Stimulated activated CD8-positive, alpha-beta memory T cell treated with anti-CD3 and anti-CD28 coated beads, Interleukin-4, amount 100 ng/mL, for 1 hour (primary cell): Measurements from ENCODE around the gene RBP2.

Experiments used
- DNase-seq, 2 donors: peaks; one replicate each; pipeline ENCODE4 v3.0.0-alpha.2; 2020; ENCODE audit warnings: low read depth in 2 of 2, low spot score in 1 of 2

RBP2 gene

DNA sequence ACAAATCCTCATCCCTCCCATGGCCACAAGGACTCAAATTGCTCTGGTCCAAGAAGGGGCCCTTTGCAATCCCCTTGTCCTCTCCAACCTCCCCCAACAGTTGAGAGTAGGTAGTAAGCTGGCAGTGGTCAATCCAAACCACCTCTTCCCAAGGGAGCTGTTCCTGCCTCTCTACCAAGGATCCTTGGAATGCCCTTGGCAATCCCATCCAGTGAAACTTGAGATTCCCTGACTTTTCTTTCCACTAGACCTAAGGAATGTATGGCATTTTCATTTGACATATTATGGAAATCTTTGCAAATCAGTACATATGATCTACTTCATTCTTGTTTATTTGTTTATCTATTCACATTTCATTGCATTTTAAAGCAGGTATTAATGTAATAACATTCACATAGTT lies 4.8 kb upstream of the RBP2 start:
- DNase-seq, result no peak

DNA sequence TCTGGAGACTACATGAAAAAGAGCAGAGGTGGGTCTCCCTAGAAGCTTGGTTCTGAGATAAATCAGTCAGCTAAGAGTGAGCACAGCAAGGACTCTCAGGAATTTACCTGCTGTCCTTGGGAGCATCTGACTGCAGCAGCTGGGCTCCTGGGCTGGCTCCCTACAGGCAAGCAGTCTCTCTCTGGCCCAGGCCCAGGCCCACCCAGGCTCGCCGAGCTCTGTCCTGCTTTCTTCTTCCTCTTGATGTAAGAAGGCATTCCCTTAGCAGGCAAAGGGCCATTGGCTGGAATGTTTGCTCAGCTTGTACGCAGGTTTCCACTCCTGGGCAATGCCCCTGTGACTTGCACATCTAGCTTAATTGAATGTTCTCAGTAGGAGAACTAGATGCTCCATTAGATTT lies 4.3 kb upstream of the RBP2 start:
- DNase-seq, result no peak

GRCh38 chr3:139477710-139478640 lies 1.7 kb upstream of the RBP2 start:
- no peak for DNase-seq

GRCh38 chr3:139473155-139473771 lies 3.1 kb downstream of the RBP2 start:
- DNase-seq, result no peak

- DNase-seq, result no peak
Observed at GRCh38 chr3:139472380-139473010, 3.8 kb downstream of the RBP2 start.

GRCh38 chr3:139470199-139470598 lies 6.1 kb downstream of the RBP2 start:
- no peak for DNase-seq

DNA sequence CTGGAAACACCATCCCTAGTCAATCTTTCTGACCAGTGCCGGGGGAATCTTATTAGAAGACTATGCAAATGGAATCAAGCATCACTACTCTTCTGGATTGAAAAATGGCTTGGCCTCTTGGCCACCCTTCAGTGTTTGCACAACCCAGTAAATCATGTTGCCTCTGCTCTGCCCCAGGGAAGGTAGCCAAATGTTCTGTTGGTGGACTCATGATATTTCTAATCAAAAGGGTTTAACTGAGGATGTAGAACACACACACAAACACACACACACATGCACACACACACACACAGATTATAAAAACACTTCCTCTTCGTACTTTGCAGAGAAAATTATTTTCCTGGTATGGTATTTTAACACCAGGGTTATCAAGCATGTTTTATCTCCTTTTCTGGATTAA lies 7.9 kb downstream of the RBP2 start:
- DNase-seq, result no peak

GRCh38 chr3:139466360-139466759 lies 10.0 kb downstream of the RBP2 start:
- DNase-seq, result no peak

- no peak for DNase-seq
Observed at GRCh38 chr3:139465636-139466035, 10.7 kb downstream of the RBP2 start.

- DNase-seq, result no peak
Observed at GRCh38 chr3:139463466-139463865, 12.8 kb downstream of the RBP2 start.

DNA sequence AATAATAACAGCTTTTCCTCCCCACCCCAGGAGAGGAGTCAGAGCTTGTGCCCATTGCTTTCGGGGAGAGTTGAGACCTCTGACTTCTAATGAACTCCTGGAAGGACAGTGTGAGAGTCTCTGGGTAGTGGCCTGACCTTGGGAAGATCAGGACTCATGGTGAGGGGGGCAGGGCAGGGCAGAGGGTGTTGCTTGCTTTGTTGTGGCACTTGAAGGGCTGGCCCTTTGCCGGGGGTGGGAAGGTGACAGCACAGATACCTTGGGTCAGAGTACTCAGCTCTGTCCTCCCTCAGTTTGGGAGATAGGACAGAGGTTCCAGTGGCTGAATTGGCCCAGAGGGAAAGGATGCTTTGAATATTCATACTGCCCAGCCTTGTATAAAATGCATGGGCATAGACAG lies 15.8 kb downstream of the RBP2 start:
- no peak for DNase-seq

- no peak for DNase-seq
Observed at GRCh38 chr3:139460076-139460475, 16.2 kb downstream of the RBP2 start.

DNA sequence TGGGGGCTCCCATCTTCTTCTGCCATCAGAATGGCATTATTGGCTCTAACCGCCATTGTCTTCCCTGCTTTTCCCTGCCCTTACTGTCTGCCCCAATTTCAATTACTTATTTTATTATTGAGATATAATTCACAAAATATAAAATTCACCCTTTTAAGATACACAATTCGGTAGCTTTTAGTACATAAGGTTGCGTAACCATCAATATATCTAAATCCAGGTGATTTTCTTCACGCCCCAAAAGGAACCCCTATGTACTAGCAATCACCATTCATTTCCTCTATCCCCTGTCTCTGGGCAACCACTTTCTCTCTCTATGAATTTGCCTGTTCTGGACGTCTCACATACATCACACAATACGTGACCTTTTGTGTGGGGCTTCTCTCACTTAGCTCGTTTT lies 18.0 kb downstream of the RBP2 start:
- no peak for DNase-seq

DNA sequence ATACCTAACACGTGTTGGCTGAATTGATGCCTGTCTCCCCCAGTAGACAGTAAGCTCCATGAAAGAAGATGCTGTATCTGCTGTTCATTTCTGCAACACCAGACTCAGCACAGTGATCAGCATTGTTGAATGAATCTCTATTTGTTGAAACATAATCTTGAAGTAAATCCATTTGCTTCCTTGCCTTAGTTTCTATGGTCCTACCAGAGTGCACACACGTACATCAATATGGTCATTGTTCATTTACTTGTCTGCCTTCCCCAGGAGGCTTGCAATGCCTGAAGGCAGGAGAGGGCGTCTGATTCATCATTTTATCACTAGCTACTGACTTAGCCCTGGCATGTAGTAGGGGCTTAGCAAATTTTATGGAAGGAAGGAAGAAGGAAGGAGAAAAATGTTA lies 19.2 kb downstream of the RBP2 start:
- no peak for DNase-seq

DNA sequence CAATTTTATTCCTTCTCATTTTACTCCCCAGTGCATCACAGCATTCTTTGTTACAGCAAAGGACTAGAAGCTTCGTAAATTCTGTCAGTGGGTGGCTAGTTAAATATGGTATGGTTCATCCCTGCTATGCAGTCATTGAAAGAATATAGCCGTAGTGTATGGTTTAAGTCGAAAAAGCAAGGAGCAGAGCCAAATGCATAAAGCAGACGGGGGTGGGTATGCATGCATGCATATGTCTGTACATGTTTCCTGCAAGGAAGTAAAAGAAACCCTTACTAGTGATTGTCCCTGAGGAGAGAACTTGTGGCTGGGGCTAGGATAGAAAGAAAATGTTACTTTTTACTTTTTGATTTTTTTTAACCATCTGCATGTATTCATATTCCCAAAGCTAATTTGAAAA lies 19.9 kb downstream of the RBP2 start:
- DNase-seq, result no peak

GRCh38 chr3:139455855-139456254 lies 20.5 kb downstream of the RBP2 start:
- no peak for DNase-seq

DNA sequence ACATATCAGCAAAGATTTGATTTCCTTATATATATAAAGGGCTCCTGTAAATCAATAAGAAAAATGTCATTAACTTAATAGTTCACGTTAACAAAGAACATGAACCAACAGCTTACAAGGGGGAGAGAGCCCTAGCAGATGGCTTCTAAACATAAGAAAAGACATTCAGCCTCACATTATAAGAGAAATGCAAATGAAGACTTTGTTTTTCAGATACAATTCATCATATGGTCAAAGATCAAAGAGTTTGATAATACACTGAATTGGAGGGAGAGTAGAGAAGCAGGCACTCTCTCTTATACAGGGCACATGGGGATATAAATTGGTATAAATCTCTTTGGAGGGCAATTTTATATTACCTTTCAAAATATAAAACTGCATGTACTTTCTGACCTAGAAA lies 21.1 kb downstream of the RBP2 start:
- no peak for DNase-seq

DNA sequence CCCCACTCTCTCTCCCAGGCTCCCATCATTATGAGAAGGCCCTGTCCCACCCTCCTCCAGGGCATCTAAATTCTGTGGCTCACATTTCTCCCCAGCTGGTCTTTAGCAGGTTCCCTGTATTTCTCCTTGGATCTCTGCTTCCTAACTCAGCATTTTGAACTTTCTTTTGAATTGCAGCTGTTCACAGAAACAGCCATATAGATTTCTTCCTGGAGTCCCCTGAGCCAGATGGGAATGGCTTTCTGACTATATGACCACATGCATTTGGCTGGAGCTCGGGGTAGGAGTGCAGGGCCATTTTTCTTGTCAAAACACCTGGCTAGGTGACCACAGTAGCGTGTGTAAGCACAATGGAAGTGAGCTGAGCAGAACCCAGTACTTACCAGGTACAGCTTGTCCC lies 22.0 kb downstream of the RBP2 start:
- DNase-seq, result no peak

GRCh38 chr3:139450159-139450558 lies 26.2 kb downstream of the RBP2 start:
- DNase-seq, result no peak

DNA sequence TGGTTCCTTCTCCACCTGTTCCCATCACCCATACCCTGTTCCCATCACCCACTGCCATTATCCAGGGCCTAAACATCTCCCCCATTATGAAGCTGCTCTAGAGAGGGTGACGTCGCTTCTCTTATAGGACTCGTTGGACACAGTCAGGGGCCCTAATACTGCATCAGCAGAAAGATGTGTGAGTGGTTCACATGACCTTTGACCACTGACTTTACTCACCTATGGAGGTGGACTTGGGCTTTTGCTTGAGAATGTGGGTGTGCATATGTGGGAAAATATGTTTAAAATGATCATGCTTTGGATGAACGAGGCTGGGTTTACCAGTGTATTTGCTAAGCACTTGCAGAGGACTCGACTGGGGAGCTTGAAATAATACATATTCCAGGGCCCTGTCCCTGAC lies 26.8 kb downstream of the RBP2 start:
- DNase-seq, result no peak

DNA sequence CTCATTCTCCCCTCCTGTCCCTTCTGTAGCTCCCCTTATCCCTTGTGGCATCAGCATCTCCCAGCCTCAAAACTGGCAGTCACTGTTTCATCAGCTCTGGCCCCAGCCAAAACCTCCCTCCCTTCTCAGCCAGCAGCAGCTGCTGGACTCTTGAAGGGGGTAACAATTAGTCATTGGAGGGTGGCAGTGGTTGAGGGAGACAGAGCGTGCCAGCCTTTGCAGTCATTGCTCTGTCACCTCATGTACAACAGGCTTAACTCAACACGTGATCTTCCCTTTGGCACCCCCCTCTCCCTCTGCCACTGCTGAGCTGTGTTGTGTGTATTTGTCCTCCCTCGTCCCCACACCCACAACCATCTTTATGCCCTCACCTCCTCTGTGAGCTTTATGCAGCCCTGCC lies 28.2 kb downstream of the RBP2 start:
- no peak for DNase-seq

GRCh38 chr3:139447486-139447885 lies 28.8 kb downstream of the RBP2 start:
- no peak for DNase-seq
